Ishikawa (cell line): ENCODE measurements around the gene LAMC3.

ENCODE experiments used
- CEBPB ChIP-seq: IDR thresholded peaks from 2 replicates; pipeline ENCODE4 v1.6.1; 2012
- CREB1 ChIP-seq: IDR thresholded peaks from 2 replicates; pipeline ENCODE4 v1.6.1; 2012; ENCODE audit warnings: low read depth
- EGR1 ChIP-seq: IDR thresholded peaks from 2 replicates; pipeline ENCODE4 v1.6.1; 2012
- EP300 ChIP-seq: IDR thresholded peaks from 2 replicates; pipeline ENCODE4 v1.6.1; 2012; ENCODE audit warnings: borderline replicate concordance
- FOXM1 ChIP-seq: IDR thresholded peaks from 2 replicates; pipeline ENCODE4 v1.6.1; 2012; ENCODE audit warnings: low read depth, borderline replicate concordance
- MAX ChIP-seq: IDR thresholded peaks from 2 replicates; pipeline ENCODE4 v1.6.1; 2012
- NFIC ChIP-seq: IDR thresholded peaks from 2 replicates; pipeline ENCODE4 v1.6.1; 2012
- RAD21 ChIP-seq: IDR thresholded peaks from 2 replicates; pipeline ENCODE4 v1.6.1; 2012; ENCODE audit warnings: low read depth
- TAF1 ChIP-seq: IDR thresholded peaks from 2 replicates; pipeline ENCODE4 v1.6.1; 2012; ENCODE audit warnings: low read depth, mild to moderate bottlenecking
- TCF12 ChIP-seq: IDR thresholded peaks from 2 replicates; pipeline ENCODE4 v1.6.1; 2012; ENCODE audit warnings: low read depth
- TEAD4 ChIP-seq: IDR thresholded peaks from 2 replicates; pipeline ENCODE4 v1.6.1; 2012
- USF1 ChIP-seq: IDR thresholded peaks from 2 replicates; pipeline ENCODE4 v1.6.1; 2012
- YY1 ChIP-seq: IDR thresholded peaks from 2 replicates; pipeline ENCODE4 v1.6.1; 2012; ENCODE audit warnings: low read depth
- ZBTB7A ChIP-seq: IDR thresholded peaks from 2 replicates; pipeline ENCODE4 v1.6.1; 2012; ENCODE audit warnings: low read depth
- TF ChIP-seq, protein P1 (sequence below): IDR thresholded peaks from 2 replicates; pipeline ENCODE4 v1.6.1; 2012; ENCODE audit warnings: low read depth, mild to moderate bottlenecking

The LAMC3 gene

DNA sequence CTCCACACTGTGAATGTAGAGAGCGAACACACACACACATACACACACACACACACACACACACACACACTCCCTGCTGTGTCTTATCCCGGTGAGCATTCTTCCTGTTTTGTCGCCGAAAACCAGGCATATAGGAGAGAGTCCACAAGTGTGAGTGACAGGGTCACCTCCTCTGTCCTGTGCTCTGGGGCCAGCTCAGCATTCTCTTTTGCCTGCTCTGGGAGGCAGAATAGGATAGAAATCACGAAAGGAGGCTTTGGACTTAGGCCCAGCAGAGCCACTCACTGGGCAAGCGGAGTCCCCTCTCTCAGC is 3.0 kb downstream of the LAMC3 start:
- no peak for TF ChIP-seq CEBPB

GRCh38 chr9:131012396-131012917 is 3.5 kb downstream of the LAMC3 start:
- TF ChIP-seq, protein P1, sequence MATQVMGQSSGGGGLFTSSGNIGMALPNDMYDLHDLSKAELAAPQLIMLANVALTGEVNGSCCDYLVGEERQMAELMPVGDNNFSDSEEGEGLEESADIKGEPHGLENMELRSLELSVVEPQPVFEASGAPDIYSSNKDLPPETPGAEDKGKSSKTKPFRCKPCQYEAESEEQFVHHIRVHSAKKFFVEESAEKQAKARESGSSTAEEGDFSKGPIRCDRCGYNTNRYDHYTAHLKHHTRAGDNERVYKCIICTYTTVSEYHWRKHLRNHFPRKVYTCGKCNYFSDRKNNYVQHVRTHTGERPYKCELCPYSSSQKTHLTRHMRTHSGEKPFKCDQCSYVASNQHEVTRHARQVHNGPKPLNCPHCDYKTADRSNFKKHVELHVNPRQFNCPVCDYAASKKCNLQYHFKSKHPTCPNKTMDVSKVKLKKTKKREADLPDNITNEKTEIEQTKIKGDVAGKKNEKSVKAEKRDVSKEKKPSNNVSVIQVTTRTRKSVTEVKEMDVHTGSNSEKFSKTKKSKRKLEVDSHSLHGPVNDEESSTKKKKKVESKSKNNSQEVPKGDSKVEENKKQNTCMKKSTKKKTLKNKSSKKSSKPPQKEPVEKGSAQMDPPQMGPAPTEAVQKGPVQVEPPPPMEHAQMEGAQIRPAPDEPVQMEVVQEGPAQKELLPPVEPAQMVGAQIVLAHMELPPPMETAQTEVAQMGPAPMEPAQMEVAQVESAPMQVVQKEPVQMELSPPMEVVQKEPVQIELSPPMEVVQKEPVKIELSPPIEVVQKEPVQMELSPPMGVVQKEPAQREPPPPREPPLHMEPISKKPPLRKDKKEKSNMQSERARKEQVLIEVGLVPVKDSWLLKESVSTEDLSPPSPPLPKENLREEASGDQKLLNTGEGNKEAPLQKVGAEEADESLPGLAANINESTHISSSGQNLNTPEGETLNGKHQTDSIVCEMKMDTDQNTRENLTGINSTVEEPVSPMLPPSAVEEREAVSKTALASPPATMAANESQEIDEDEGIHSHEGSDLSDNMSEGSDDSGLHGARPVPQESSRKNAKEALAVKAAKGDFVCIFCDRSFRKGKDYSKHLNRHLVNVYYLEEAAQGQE, result no peak
- TF ChIP-seq TCF12 (no peak), RAD21 (no peak), EGR1 (no peak), MAX (no peak), NFIC (no peak), TAF1 (no peak), TEAD4 (no peak), FOXM1 (no peak), YY1 (no peak), USF1 (no peak), EP300 (no peak), ZBTB7A (no peak), CREB1 (no peak), CEBPB (no peak)

DNA sequence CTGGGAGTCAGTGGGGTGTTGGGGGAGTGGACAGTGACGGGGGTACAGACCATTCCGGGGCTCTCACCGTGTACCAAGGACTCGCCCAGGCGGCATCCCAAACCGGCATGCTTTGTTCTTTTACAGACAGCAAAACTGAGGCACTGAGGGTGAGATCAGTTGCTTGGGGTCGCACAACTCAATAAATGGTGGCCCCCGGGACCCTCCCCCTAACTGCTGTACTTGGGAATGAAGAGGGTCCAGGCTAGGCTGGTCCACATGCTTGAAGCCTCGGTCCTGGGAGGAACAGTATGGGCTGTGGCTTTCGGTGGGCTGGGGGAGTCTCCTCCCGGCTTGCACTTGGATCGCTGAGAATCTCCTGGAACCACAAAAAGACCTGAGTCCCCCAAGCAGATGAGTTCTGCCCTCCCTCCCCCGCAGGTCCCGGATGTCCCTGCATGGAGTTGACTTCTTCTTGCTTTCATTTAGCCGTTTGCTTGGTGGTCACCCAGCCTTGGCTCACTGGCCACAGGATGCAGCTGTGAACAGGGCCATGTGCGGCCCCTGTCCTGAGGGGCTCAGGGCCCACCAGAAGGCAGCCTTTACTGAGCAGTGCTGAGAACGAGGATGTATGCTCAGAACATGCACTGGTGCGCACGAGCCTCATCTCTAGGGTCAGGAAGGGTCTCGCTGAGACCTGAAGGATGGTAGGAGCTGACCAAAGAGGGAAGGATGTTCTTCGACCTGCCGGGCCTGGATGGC is 4.2 kb downstream of the LAMC3 start:
- TF ChIP-seq ZBTB7A, result no peak
- no peak for TF ChIP-seq TCF12
- TF ChIP-seq TEAD4, result no peak
- TF ChIP-seq NFIC, result no peak
- TF ChIP-seq TAF1, result no peak
- TF ChIP-seq CREB1, result no peak
- TF ChIP-seq CEBPB, result no peak
- TF ChIP-seq USF1, result no peak
- TF ChIP-seq EP300, result no peak
- no peak for TF ChIP-seq EGR1
- TF ChIP-seq FOXM1, result no peak
- no peak for TF ChIP-seq MAX
- TF ChIP-seq RAD21, result no peak
- TF ChIP-seq YY1, result no peak
- TF ChIP-seq, protein P1, result no peak

GRCh38 chr9:131013771-131014676 is 5.0 kb downstream of the LAMC3 start:
- TF ChIP-seq NFIC (no peak), TEAD4 (no peak), CREB1 (no peak), ZBTB7A (no peak), FOXM1 (no peak), USF1 (no peak)

GRCh38 chr9:131015112-131015511 is 6.1 kb downstream of the LAMC3 start:
- TF ChIP-seq ZBTB7A, result no peak
- TF ChIP-seq TCF12, result no peak
- no peak for TF ChIP-seq NFIC
- TF ChIP-seq MAX, result no peak
- TF ChIP-seq, protein P1, result no peak
- TF ChIP-seq EGR1, result no peak
- no peak for TF ChIP-seq USF1
- no peak for TF ChIP-seq RAD21
- TF ChIP-seq CREB1, result no peak
- no peak for TF ChIP-seq EP300
- TF ChIP-seq FOXM1, result no peak
- no peak for TF ChIP-seq TAF1
- TF ChIP-seq TEAD4, result no peak
- no peak for TF ChIP-seq YY1
